ENCODE results near the gene SGIP1.

GRCh38 chr1:66676613-66677298 is 142.8 kb downstream of the SGIP1 start:
- TF ChIP-seq GATA2 (IDR thresholded peaks at IDR 0.05; ENCODE audit: low read depth, low read length): no peak
- TF ChIP-seq GATA3 (IDR thresholded peaks at IDR 0.05; ENCODE audit: low read depth, low read length): no peak

Measured in SH-SY5Y (cell line).